Ishikawa (cell line): ENCODE measurements around the gene SEMA3A.

Source experiments
- CEBPB ChIP-seq: IDR thresholded peaks from 2 replicates; pipeline ENCODE4 v1.6.1; 2012
- CREB1 ChIP-seq: IDR thresholded peaks from 2 replicates; pipeline ENCODE4 v1.6.1; 2012; ENCODE audit warnings: low read depth
- EGR1 ChIP-seq: IDR thresholded peaks from 2 replicates; pipeline ENCODE4 v1.6.1; 2012
- EP300 ChIP-seq: IDR thresholded peaks from 2 replicates; pipeline ENCODE4 v1.6.1; 2012; ENCODE audit warnings: borderline replicate concordance
- FOXM1 ChIP-seq: IDR thresholded peaks from 2 replicates; pipeline ENCODE4 v1.6.1; 2012; ENCODE audit warnings: low read depth, borderline replicate concordance
- NFIC ChIP-seq: IDR thresholded peaks from 2 replicates; pipeline ENCODE4 v1.6.1; 2012
- RAD21 ChIP-seq: IDR thresholded peaks from 2 replicates; pipeline ENCODE4 v1.6.1; 2012; ENCODE audit warnings: low read depth
- TAF1 ChIP-seq: IDR thresholded peaks from 2 replicates; pipeline ENCODE4 v1.6.1; 2012; ENCODE audit warnings: low read depth, mild to moderate bottlenecking
- TCF12 ChIP-seq: IDR thresholded peaks from 2 replicates; pipeline ENCODE4 v1.6.1; 2012; ENCODE audit warnings: low read depth
- TEAD4 ChIP-seq: IDR thresholded peaks from 2 replicates; pipeline ENCODE4 v1.6.1; 2012
- YY1 ChIP-seq: IDR thresholded peaks from 2 replicates; pipeline ENCODE4 v1.6.1; 2012; ENCODE audit warnings: low read depth
- ZBTB7A ChIP-seq: IDR thresholded peaks from 2 replicates; pipeline ENCODE4 v1.6.1; 2012; ENCODE audit warnings: low read depth
- TF ChIP-seq, protein P1 (sequence below): IDR thresholded peaks from 2 replicates; pipeline ENCODE4 v1.6.1; 2012
- TF ChIP-seq, protein P2 (sequence below): IDR thresholded peaks from 2 replicates; pipeline ENCODE4 v1.6.1; 2012; ENCODE audit warnings: low read depth, mild to moderate bottlenecking
- TF ChIP-seq, protein P3 (sequence below): IDR thresholded peaks from 2 replicates; pipeline ENCODE4 v1.6.1; 2012

Gene SEMA3A

GRCh38 chr7:84181628-84182027 lies 13.0 kb downstream of the SEMA3A start:
- TF ChIP-seq, protein P1, sequence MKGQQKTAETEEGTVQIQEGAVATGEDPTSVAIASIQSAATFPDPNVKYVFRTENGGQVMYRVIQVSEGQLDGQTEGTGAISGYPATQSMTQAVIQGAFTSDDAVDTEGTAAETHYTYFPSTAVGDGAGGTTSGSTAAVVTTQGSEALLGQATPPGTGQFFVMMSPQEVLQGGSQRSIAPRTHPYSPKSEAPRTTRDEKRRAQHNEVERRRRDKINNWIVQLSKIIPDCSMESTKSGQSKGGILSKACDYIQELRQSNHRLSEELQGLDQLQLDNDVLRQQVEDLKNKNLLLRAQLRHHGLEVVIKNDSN: no peak
- TF ChIP-seq, protein P2, sequence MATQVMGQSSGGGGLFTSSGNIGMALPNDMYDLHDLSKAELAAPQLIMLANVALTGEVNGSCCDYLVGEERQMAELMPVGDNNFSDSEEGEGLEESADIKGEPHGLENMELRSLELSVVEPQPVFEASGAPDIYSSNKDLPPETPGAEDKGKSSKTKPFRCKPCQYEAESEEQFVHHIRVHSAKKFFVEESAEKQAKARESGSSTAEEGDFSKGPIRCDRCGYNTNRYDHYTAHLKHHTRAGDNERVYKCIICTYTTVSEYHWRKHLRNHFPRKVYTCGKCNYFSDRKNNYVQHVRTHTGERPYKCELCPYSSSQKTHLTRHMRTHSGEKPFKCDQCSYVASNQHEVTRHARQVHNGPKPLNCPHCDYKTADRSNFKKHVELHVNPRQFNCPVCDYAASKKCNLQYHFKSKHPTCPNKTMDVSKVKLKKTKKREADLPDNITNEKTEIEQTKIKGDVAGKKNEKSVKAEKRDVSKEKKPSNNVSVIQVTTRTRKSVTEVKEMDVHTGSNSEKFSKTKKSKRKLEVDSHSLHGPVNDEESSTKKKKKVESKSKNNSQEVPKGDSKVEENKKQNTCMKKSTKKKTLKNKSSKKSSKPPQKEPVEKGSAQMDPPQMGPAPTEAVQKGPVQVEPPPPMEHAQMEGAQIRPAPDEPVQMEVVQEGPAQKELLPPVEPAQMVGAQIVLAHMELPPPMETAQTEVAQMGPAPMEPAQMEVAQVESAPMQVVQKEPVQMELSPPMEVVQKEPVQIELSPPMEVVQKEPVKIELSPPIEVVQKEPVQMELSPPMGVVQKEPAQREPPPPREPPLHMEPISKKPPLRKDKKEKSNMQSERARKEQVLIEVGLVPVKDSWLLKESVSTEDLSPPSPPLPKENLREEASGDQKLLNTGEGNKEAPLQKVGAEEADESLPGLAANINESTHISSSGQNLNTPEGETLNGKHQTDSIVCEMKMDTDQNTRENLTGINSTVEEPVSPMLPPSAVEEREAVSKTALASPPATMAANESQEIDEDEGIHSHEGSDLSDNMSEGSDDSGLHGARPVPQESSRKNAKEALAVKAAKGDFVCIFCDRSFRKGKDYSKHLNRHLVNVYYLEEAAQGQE: no peak
- TF ChIP-seq ZBTB7A (no peak), FOXM1 (no peak), RAD21 (no peak), TCF12 (no peak), TEAD4 (no peak), YY1 (no peak), TAF1 (no peak), EP300 (no peak), CREB1 (no peak), EGR1 (no peak), NFIC (no peak), CEBPB (no peak)
- TF ChIP-seq, protein P3, sequence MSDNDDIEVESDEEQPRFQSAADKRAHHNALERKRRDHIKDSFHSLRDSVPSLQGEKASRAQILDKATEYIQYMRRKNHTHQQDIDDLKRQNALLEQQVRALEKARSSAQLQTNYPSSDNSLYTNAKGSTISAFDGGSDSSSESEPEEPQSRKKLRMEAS: no peak

GRCh38 chr7:84177758-84178412 lies 16.7 kb downstream of the SEMA3A start:
- TF ChIP-seq TCF12 (no peak), YY1 (no peak), RAD21 (no peak), FOXM1 (no peak), CEBPB (no peak), EGR1 (no peak), ZBTB7A (no peak)
- TF ChIP-seq, protein P1: no peak
- TF ChIP-seq, protein P3: no peak
- TF ChIP-seq, protein P2: no peak

GRCh38 chr7:84176716-84177115 lies 17.9 kb downstream of the SEMA3A start:
- TF ChIP-seq TCF12 (no peak), YY1 (no peak), TAF1 (no peak), EGR1 (no peak)
- TF ChIP-seq, protein P3: no peak

GRCh38 chr7:84175461-84175860 lies 19.1 kb downstream of the SEMA3A start:
- TF ChIP-seq EGR1: no peak
- TF ChIP-seq, protein P3: no peak
- no peak for TF ChIP-seq TAF1
- no peak for TF ChIP-seq EP300
- no peak for TF ChIP-seq RAD21
- TF ChIP-seq CEBPB: no peak
- no peak for TF ChIP-seq CREB1

DNA sequence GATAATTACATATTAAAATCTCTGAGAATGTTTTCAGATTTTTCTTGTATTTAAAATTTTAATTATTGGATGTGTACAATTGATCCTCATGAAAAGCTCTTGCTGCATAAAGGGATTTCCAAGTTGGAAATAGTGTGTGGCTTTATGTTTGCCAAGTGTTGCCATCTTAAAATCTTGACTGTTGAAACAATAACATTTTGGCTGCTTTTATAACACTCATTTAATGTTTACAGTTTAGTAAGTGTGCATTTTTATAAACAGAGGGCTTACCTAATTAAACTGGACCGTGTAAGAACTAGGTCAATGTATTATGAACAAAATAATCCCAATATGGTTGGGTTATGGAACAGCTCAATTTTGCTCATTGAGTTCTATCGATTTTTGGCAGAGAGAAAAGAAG lies 23.9 kb downstream of the SEMA3A start:
- TF ChIP-seq NFIC (no peak), CEBPB (no peak), TEAD4 (no peak), EGR1 (no peak), FOXM1 (no peak), CREB1 (no peak), ZBTB7A (no peak)
- TF ChIP-seq, protein P1: no peak

GRCh38 chr7:84162584-84162983 lies 32.0 kb downstream of the SEMA3A start:
- TF ChIP-seq, protein P3: no peak
- TF ChIP-seq CEBPB: no peak
- TF ChIP-seq TCF12: no peak
- no peak for TF ChIP-seq EP300
- no peak for TF ChIP-seq EGR1
- TF ChIP-seq NFIC: no peak
- no peak for TF ChIP-seq CREB1
- TF ChIP-seq ZBTB7A: no peak
- no peak for TF ChIP-seq TEAD4
- TF ChIP-seq FOXM1: no peak
- TF ChIP-seq, protein P2: no peak
- TF ChIP-seq TAF1: no peak
- TF ChIP-seq YY1: no peak
